NB4 (cell line): Measurements from ENCODE around the gene VPREB3.

ENCODE experiments used
- CTCF ChIP-seq: IDR thresholded peaks from one replicate; pipeline ENCODE4 v1.5.1; 2012; ENCODE audit warnings: low read depth, low read length
- MAX ChIP-seq: IDR thresholded peaks from 2 replicates; pipeline ENCODE4 v1.6.1; 2011; ENCODE audit warnings: low read depth, low read length
- MYC ChIP-seq: IDR thresholded peaks from 2 replicates; pipeline ENCODE4 v1.6.1; 2011; ENCODE audit warnings: low read depth, low read length

- no peak for TF ChIP-seq CTCF
- no peak for TF ChIP-seq MYC
- TF ChIP-seq MAX = no peak
These were observed 42.0 kb downstream of the VPREB3 start for GRCh38 chr22:23712256-23712655.
